Endothelial cell of umbilical vein (primary cell): ENCODE data around the gene CBX6. TPM values are rescaled to one million over a fixed set of nuclear protein-coding genes. Genes with fewer than 3 reads are reported as not detected.

Source experiments
- BruUV-seq: library from RNA; stranded (reverse); fragments of 400-500 nt; replicated peaks from 2 replicates; lab custom pipeline; 2021; lab: Mats Ljungman, UMichigan
- CTCF ChIA-PET: fragments of 300-600, 350-600 bp; sonication (Branson Sonifier 250); formaldehyde crosslinking; loops from one replicate; lab custom pipeline; 2021; ENCODE audit warnings: antibody characterized with exemption, inconsistent platforms; lab: Charles Lee
- POLR2A ChIA-PET: fragments of 300-600, 350-600 bp; sonication (Branson Sonifier 250); formaldehyde crosslinking; loops from one replicate; lab custom pipeline; 2021; ENCODE audit warnings: antibody characterized with exemption, inconsistent platforms; lab: Charles Lee
- DNase-seq: peaks from one replicate; pipeline ENCODE4 v3.0.0-alpha.2; 2011; ENCODE audit warnings: low read depth, low spot score
- FAIRE-seq: peaks from 2 replicates; lab custom pipeline; 2011; peaks lifted over from hg19 to GRCh38; lab: Jason Lieb, UNC
- H2AFZ ChIP-seq: 2 replicates; pipeline ENCODE4 v1.6.0; 2012; ENCODE audit warnings: low read depth, low read length, control low read depth, inconsistent platforms
- H3K27ac ChIP-seq: 2 replicates; pipeline ENCODE4 v1.5.1; 2011; ENCODE audit warnings: low read depth, mild to moderate bottlenecking, control low read depth, low read length, moderate library complexity; ENCODE audit not compliant: insufficient read depth
- H3K27me3 ChIP-seq, 2 experiments: 2 replicates each; pipeline versions ENCODE4 v1.6.0 to v1.6.1; 2011; ENCODE audit warnings: low read length in 2 of 2, mixed read lengths in 1 of 2; ENCODE audit not compliant: control insufficient read depth in 2 of 2, insufficient read depth in 2 of 2
- H3K36me3 ChIP-seq, 2 experiments: 2 replicates in 1 of 2; 3 replicates in 1 of 2; pipeline ENCODE4 v1.5.1; 2011; ENCODE audit warnings: low read length in 2 of 2, mild to moderate bottlenecking in 1 of 2, moderate library complexity in 1 of 2; ENCODE audit not compliant: control insufficient read depth in 2 of 2, insufficient read depth in 2 of 2; ENCODE audit errors: extremely low read depth in 1 of 2
- H3K4me1 ChIP-seq: 3 replicates; pipeline ENCODE4 v1.5.1; 2011; ENCODE audit warnings: mild to moderate bottlenecking, low read length; ENCODE audit not compliant: control insufficient read depth, insufficient read depth; ENCODE audit errors: extremely low read depth
- H3K4me2 ChIP-seq: 2 replicates; pipeline ENCODE4 v1.6.1; 2011; ENCODE audit warnings: low read length, control low read depth, mixed read lengths; ENCODE audit not compliant: insufficient read depth
- H3K4me3 ChIP-seq, 3 experiments: fragments of 200-600 bp in 1 of 3; sonication (generic), shearing (Covaris generic) in 1 of 3; replicated peaks in 1 of 3; 2 replicates each; pipeline ENCODE4 v1.5.1; 2011 to 2016; ENCODE audit warnings: control low read depth in 3 of 3, low read length in 3 of 3, mild to moderate bottlenecking in 2 of 3, inconsistent platforms in 1 of 3, low read depth in 1 of 3, moderate library complexity in 1 of 3; ENCODE audit not compliant: insufficient read depth in 1 of 3
- H3K79me2 ChIP-seq: 2 replicates; pipeline ENCODE4 v1.6.0; 2012; ENCODE audit warnings: low read length, inconsistent platforms; ENCODE audit not compliant: control insufficient read depth, insufficient read depth
- H3K9ac ChIP-seq: replicated peaks from 2 replicates; pipeline ENCODE3; 2011; ENCODE audit warnings: low read length, control low read depth; ENCODE audit not compliant: insufficient read depth; ENCODE audit errors: extremely low read depth
- H3K9me1 ChIP-seq: replicated peaks from 3 replicates; pipeline ENCODE4 v1.6.0; 2011; ENCODE audit warnings: mild to moderate bottlenecking, low read length; ENCODE audit not compliant: control insufficient read depth, insufficient read depth; ENCODE audit errors: extremely low read depth
- H3K9me3 ChIP-seq: replicated peaks from 2 replicates; pipeline ENCODE4 v1.5.1; 2012; ENCODE audit warnings: low read length, inconsistent platforms; ENCODE audit not compliant: control insufficient read depth, insufficient read depth
- H4K20me1 ChIP-seq: replicated peaks from 2 replicates; pipeline ENCODE3; 2011; ENCODE audit warnings: mild to moderate bottlenecking, low read length; ENCODE audit not compliant: control insufficient read depth, insufficient read depth; ENCODE audit errors: extremely low read depth
- EZH2 ChIP-seq: IDR thresholded peaks from 2 replicates; pipeline ENCODE4 v1.6.1; 2012; ENCODE audit warnings: borderline replicate concordance, low read depth, mild to moderate bottlenecking, moderate library complexity, low read length, inconsistent platforms; ENCODE audit not compliant: severe bottlenecking
- FOS ChIP-seq: IDR thresholded peaks from 2 replicates; pipeline ENCODE4 v1.6.1; 2011; ENCODE audit warnings: mild to moderate bottlenecking, low read length, moderate library complexity, borderline replicate concordance; ENCODE audit not compliant: insufficient read depth
- GATA2 ChIP-seq: IDR thresholded peaks from 2 replicates; pipeline ENCODE4 v1.7.0; 2011; ENCODE audit warnings: low read depth, mild to moderate bottlenecking, moderate library complexity, mixed read lengths, low read length; ENCODE audit not compliant: insufficient read length, insufficient read depth
- JUN ChIP-seq: IDR thresholded peaks from 2 replicates; pipeline ENCODE4 v1.6.1; 2011; ENCODE audit warnings: borderline replicate concordance, low read depth; ENCODE audit not compliant: insufficient read length, insufficient read depth
- MYC ChIP-seq: IDR thresholded peaks from one replicate; pipeline ENCODE4 v1.6.1; 2011; ENCODE audit warnings: mild to moderate bottlenecking, low read depth, low read length
- dilution Hi-C: fragments of 300-500 bp; cut with MboI; formaldehyde crosslinking; loops from one replicate; pipeline ENCODE4 v1.15.0; 2019; ENCODE audit warnings: low sequenced_read_pairs; ENCODE audit not compliant: extremely low pct_ligation_motif_present
- intact Hi-C: fragments of 100-400 bp; cut with micrococcal nuclease; formaldehyde crosslinking; loops from one replicate; pipeline ENCODE4 v1.10.0; 2022
- polyA plus RNA-seq, 4 experiments: library from polyadenylated mRNA; depleted of rRNA in 3 of 4; stranded (reverse) in 3 of 4; unstranded in 1 of 4; fragments of >200 nt; gene quantifications; 2 replicates each; pipeline versions ENCODE4 v1.2.1 to v1.2.3, GENCODE V29; 2011 to 2012; ENCODE audit warnings: missing spikeins in 1 of 4
- total RNA-seq: library from RNA; stranded (reverse); gene quantifications from 2 replicates; pipeline ENCODE4 v1.2.3, GENCODE V29; 2021

CBX6 gene
- total and polyA plus RNA-seq, 2 donors (not counting 3 experiments of a cell fraction or from before 2014, with no cell fraction given), result 14.9 to 62.6 TPM

- dilution Hi-C loops, result no loop called here
Measured at GRCh38 chr22:38882972-38883622, 11.1 kb upstream of the CBX6 start.

DNA sequence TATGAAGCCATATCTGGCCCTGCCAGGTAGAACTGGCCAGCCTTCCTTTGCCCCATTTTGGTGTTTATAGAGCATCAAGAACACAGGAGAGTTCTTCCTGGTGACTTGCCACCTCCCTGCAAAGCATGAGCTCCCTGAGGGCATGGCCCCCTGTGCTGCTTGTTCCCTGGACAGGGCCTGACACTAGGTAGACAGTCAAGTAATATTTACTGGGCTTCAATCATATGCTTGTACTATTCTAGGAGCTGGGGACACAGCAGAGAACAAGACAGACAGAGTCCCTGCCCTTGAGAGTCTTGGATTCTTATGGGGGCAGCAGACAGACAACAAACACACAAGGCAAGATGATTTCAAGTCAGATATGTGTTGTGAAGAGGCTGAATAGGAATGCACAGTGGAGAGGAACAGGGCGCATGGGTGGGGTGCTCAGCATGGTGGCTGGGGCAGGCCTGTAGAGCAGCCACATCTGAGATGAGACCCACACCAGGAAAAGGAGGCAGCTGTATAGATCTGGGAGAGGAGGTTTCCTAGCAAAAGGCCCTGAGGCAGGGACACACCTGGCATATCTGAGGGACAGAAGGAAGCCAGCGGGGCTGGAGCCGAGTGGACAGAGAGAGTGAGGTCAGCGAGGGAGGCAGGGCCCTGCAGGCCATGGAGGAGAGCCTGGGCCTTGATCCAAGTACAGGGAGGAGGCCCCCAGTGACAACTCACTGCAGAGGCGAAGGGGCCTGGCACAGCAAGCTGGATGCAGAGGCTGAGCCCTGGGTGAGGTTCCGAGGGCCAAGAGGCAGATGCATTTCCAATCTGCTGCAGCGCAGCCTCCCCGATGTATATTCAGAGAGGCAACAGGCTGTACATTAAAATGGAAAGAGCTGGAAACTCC lies 10.2 kb upstream of the CBX6 start:
- BruUV-seq, result no TSS peak
- Histone ChIP-seq H3K27ac (no peak overlapping the region), H3K9ac (no peak overlapping the region), H3K9me1 (no peaks in the 10 kb centered on the region), H3K36me3 (no peaks in the 10 kb centered on the region), H3K9me3 (no peaks in the 10 kb centered on the region), H3K4me1 (no peaks in the 10 kb centered on the region), H3K4me3 (no peak overlapping the region), H2AFZ (no peak overlapping the region), H3K27me3 (peaks cover 16 to 21% of the 10 kb centered on the region in 2 experiments), H3K4me2 (no peak overlapping the region), H4K20me1 (no peaks in the 10 kb centered on the region), H3K79me2 (no peaks in the 10 kb centered on the region)
- CTCF ChIA-PET, result interaction anchor here (1.0 kb wide), 1 partner anchor 113 kb away, joined by 3 read pairs; no protein-coding TSS in a partner anchor
- DNase-seq (no peak), FAIRE-seq (no peak)
- dilution Hi-C loops, result no loop called here
- POLR2A ChIA-PET, result no interaction called here
- intact Hi-C loops, result no loop called here
- TF ChIP-seq EZH2 (no peak), MYC (no peak), FOS (no peak), GATA2 (no peak)

More at GRCh38 chr22:38882972-38883622, 11.1 kb upstream of the CBX6 start:
- Histone ChIP-seq H3K9me1 (no peaks in the 10 kb centered on the region), H3K9ac (no peak overlapping the region), H4K20me1 (no peaks in the 10 kb centered on the region), H3K27ac (no peak overlapping the region), H2AFZ (no peak overlapping the region), H3K4me1 (no peaks in the 10 kb centered on the region), H3K27me3 (peaks cover 18 to 19% of the 10 kb centered on the region in 2 experiments), H3K79me2 (no peaks in the 10 kb centered on the region), H3K4me3 (no peak overlapping the region), H3K4me2 (no peak overlapping the region), H3K36me3 (no peaks in the 10 kb centered on the region), H3K9me3 (no peaks in the 10 kb centered on the region)
- DNase-seq (no peak), FAIRE-seq (no peak)
- ChIA-PET CTCF (no interaction called here), POLR2A (no interaction called here)
- intact Hi-C loops, result no loop called here
- TF ChIP-seq GATA2 (no peak), JUN (no peak)
- no TSS peak for BruUV-seq
